GM19455 (cell line): ENCODE data around the gene RNF225.
A peak's percentile ranks its signal among the peaks of the same experiment; 100 is the strongest.
"Not testable (repeated sequence)": the region's sequence is repeated elsewhere in the genome, so short reads cannot be mapped to it uniquely, and the experiment has no call there.

Experiments
- ATAC-seq: cut with Tn5 transposase; IDR thresholded peaks from one replicate; pipeline ENCODE4 v1.9.1; 2021; ENCODE audit not compliant: unreplicated experiment

Gene RNF225

DNA sequence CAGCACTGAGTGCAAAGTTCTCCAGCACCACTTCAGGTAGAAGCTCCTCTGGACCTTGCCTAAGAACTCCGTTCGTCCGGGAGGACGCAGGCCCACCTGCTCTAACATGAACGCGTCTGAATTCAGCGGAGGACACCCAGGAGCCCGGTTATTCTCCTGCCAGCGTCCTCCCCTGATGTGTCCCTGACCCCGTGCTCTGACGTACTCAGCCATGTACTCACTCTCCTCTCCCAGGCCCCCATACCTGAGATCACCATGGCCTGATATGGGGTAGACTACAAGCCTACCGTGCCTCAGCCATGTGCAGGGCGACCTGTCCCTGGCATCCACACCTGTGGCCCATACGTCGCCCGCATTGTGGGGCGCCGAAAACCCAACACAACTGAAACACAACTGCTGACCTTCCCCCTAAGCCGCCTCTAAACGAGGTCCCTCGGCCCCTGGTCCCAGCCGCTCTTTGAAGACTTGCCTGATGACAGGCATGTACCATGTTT is 12.2 kb downstream of the RNF225 start:
- ATAC-seq = no peak

DNA sequence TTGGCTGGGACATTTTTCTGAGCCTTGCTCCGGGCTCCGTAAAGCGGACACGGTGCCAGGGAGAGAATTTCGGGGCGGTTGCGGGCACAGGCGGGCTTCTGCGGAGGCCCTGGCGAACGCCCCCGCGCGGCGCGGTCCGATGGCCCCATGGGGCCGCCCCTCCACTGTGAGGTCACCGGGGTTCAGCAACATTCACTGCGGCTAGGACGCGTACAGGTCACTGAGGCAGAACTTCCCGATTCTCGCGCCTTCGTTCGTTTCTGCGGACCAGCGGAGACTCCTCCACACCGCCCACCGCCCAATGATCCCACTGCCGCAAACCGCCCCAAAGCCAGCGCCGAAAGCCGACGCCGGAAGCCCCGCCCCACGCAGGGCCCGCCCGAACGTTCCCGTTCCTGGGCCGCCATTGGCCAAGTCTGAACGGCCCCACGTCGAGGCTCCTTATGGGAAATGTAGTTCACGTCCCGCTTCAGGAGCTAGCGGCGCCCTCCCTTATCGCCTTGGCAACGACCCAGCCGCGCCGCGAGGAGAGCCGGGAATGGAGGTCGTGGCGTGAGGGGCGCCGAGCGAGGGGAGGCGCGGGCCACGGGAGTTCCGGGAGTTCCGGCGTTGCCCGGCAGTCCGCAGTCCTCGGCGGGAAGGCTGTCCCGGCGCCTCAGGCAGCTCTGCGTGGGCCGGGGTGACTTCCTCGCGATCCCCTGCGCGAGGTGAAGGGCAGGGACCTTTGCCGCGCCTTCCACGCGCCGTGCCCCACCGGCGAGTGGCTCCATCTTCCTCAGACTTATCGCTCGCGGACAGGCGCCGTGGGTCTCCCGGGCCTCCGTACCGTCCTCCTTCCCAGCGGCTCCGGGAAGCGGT is 12.9 kb downstream of the RNF225 start, which contains the start of gene ZNF584:
Gene ZNF584 (plus strand): TSS at position 498 of the 858 bp plus-strand sequence. CDS start 499 bp downstream, outside the sequence.
- ATAC-seq = peak; percentile 89

DNA sequence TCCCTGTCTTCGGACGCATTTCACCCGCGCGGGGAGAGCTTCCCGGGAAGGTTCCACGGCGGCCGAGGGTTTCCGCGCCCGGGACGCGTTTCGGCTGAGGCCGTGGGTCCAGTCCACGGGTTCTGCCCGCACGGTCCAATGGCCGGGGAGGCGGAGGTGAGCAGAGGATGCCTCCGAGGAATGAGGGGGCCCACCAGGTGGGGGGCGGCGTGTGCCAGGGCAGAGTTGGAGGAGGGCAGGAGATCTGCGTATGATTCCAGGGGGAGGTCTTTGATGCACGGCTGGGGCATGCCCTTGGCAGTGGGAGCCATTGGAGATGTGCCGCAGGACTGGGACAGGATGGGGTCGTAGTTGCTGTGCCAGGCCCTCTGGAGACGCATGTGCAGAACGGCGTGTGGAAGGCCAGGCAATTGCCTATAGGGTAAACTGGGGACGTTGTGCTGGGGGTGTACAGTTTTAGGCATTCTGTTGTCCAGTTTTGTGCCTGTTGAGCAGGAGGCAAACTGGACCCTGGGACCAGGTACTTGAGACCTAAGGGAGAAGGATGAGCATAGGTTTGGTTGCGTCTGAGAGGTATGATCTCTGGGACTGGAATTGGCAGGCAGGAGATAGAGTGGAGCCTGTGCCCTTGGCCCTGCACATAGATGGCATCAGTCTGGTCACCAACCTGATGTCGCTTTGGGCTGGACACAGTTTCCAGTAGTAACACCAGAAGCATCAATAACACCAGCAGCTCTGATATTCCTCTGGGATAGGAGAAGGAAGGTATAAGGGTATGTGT is 13.7 kb downstream of the RNF225 start:
- ATAC-seq = no peak

- ATAC-seq = no peak
These were observed 21.1 kb downstream of the RNF225 start for GRCh38 chr19:58416604-58417003.

DNA sequence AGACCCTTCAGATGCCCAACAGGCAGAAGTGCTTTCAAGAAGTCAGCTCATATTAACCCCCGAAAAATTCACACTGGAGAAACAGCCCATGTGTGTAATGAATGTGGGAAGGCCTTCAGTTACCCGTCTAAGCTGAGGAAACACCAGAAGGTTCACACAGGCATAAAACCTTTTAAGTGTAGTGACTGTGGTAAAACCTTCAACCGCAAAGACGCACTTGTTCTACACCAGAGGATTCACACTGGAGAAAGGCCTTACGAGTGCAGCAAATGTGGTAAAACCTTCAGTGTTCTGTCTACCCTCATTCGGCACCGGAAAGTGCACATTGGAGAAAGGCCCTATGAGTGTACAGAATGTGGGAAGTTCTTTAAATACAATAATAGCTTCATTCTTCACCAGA is 21.6 kb downstream of the RNF225 start:
- ATAC-seq = no peak

DNA sequence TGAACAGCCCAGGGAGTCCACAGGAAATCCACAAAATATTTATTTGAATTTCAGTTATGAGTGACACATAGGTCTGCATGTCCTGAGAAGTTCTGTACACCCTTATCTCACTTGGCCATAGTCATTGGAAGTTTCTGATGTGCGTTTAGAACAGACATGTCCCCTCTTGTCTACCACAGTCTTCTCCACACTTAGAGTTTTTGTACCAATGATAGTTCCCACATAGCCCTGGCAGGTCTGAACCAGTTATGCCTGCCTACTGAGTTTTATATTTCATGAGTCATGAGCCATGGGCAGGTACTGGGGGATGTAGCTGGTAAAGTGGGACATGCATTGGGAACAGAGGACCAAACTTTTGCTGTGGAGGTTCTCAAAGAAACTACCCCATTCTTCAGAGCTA is 33.2 kb downstream of the RNF225 start:
- no peak for ATAC-seq

GRCh38 chr19:58429745-58430144 is 34.3 kb downstream of the RNF225 start:
- no peak for ATAC-seq

- no peak for ATAC-seq
These were observed 38.8 kb downstream of the RNF225 start for GRCh38 chr19:58434217-58434616.

DNA sequence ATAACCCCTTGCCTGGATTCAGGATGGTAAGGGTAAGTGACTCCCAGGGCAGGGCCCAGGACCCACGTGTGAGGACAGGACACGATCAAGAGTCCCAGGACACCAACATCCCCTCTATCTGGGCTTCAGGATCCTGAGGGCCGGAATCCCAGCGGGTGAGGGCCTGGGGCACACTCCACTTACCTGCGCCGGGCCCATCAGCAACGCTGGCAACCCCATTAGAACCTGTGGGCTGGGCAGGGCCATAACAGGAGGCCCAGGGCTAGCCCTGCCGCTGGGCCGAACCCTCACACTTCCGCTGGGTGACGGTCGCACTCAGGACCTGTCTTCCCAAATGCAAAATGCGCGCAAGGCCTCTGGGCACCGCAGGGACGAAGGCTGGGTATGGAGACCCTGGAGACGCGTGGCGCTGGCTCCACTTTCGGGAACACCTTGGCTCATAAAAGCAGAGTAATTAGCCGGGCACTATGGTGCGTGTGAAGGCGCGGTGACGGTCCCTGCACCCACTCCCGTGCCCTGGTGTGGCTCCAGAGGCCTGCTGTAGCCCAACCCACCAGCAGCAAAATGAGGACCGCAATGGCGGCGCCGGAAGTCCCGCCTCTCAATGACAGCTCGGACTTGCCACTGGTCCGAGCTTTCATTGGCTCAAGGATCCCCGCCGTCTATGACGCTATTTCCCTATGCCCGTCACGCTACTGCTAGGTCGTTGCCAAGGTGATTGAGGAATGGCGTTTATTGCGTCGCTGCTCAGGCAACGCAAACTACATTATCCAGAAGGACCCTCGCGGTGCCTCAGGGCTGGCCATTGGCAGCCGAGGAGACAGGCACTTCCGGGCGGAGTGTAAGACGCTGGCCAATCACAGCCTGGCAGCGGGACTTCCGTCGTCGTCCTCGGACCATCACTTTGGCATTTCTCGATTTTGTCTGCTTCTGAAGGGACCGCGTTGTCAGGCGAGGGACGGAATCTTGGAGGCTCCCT is 44.4 kb downstream of the RNF225 start, which contains the start of gene ZNF132:
Gene ZNF132 (minus strand): TSS at position 578 of the 979 bp plus-strand sequence. CDS start 332 bp downstream, at position 246.
- peak; percentile 94 for ATAC-seq

GRCh38 chr19:58440556-58440955 is 45.1 kb downstream of the RNF225 start:
- no peak for ATAC-seq

DNA sequence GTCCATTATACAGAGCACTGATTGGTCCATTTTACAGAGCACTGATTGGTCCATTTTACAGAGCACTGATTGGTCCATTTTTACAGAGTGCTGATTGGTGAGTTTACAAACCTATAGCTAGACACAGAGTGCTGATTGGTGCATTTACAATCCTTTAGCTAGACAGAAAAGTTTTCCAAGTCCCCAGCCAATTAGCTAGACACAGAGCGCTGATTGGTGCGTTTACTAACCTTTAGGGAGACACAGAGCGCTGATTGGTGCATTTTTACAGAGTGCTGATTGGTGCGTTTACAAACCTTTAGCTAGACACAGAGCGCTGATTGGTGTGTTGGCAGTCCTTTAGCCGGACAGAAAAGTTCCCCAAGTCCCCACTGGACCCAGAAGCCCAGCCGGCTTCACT is 47.5 kb downstream of the RNF225 start:
- not testable (repeated sequence) for ATAC-seq
